Hematopoietic multipotent progenitor cell treated with erythropoietin and hydrocortisone succinate and interleukin-3 and kit ligand, for 8 days (in vitro differentiated cells): ENCODE data around the gene MLPH.

Experiments used
- DNase-seq: peaks from one replicate; pipeline ENCODE4 v3.0.0-alpha.2; 2015

The MLPH gene

DNA sequence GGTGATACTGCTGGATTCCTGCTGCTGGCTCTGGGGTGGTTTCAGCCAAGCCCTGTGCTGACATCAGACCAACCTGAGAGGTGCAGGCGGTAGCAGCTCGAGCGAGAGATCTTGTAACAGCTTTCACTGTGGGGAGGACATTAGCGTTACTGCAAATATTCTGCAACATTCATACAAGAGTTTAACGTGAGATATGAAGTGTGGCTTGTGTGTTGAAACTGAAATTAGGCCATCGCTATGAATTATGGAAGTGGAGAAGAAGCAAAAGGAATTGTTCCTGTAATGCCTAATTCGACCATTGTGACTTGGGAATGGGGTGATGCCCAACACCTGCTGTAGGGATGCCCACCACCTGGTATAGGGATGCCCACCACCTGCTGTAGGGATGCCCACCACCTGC, 6.5 kb upstream of the MLPH start:
- no peak for DNase-seq

- DNase-seq, result peak; percentile 67
Measured at GRCh38 chr2:237480988-237481525, 6.0 kb upstream of the MLPH start.

- peak; percentile 74 for DNase-seq
Measured at GRCh38 chr2:237482485-237482884, 4.6 kb upstream of the MLPH start.

DNA sequence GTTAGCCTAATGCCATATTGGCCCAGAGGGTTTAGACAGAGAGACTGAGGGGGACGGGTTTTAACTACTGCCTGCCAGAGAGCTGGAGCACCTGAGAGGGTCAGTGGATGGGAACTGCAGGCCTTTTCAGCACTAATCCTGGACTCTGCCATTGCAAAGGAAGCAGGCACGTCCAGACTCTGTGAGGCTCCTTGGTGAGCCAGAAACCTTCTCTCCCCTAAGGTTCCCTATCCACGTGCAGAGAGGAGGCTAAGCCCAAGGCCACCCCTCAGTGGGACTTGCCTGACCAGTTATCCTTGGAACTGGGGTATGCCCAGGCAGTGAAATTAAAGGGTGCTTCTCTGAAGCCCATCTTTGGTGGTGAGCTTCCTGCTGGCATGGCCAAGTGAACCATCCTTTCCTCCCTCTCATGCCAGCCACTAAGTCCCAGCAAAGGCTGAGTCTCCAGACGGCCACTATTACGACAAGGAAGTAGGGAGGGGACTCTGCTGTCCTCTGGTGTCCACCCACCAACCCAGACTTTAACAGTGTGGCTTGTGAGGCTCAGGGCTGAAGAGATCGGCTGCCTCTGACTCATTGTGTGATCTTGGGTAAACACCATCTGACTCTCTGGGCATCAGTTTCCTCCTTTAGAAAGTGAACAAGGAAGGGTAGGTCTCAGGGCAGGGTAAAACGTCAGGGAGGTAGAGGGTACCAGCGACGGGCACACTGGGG, 3.9 kb upstream of the MLPH start:
- DNase-seq, result no peak

GRCh38 chr2:237485304-237485703, 1.7 kb upstream of the MLPH start:
- no peak for DNase-seq

GRCh38 chr2:237485844-237486243, 1.2 kb upstream of the MLPH start:
- DNase-seq, result no peak

GRCh38 chr2:237486334-237486818, 675 bp upstream of the MLPH start:
- DNase-seq, result no peak

DNA sequence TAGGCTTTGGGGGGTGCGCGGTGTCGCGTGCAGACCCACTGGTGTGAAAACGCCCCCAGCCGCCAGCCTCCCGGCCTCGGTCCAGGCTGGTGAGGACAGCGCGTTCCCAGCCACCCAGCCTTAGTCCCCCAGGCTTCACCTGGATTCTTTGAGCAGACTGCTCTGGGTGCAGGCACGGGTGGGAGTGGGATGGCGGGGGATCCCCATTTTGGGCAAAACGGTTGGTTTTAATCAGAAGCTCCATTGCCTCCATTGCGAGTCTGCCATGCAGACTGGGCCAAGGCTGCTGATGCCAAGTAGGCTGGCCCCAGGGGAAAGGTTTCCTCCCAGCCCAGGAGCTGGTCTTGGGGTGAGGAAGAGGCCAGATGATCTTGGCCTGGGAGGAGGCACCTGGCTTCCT, 445 bp downstream of the MLPH start:
- DNase-seq, result no peak

DNA sequence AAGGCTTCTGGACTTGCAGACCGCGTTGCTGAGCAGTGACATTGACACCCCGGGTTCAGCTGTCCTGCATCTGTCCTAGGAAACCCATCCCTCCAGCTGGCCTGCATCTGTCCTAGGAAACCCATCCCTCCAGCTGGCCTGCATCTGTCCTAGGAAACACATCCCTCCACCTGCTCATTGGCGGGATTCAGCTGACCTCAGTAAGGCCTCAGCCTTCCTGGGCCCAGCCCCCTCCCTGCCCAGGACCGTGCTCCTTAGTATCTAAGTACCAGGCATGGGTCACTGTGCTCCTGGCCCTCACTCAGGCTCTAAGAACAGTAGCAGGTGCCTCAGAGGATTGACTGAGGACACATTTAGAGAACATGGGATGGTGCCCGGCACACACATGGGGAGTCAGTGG, 1.2 kb downstream of the MLPH start:
- no peak for DNase-seq

- DNase-seq, result no peak
Measured at GRCh38 chr2:237488901-237489860, 2.1 kb downstream of the MLPH start.

- no peak for DNase-seq
Measured at GRCh38 chr2:237490009-237490711, 3.1 kb downstream of the MLPH start.

DNA sequence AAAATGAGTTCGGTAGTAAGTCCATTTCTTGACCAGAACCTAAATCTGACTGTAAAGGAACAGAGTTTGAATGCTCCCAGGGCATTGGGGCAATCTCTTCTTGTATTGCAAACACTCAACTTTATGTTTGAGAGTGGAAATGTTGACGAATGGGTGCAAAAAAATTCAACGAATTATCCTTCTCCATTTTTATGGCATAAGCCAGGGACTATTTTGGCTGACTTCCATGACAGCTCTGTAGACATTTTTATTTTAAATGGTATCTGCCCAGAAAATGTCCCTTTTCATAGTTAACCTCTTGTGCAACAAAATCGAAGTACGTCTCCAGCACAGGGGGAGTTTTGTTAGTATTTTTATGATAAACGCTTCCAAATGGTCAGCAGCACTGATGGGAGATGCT, 3.7 kb downstream of the MLPH start:
- no peak for DNase-seq

DNA sequence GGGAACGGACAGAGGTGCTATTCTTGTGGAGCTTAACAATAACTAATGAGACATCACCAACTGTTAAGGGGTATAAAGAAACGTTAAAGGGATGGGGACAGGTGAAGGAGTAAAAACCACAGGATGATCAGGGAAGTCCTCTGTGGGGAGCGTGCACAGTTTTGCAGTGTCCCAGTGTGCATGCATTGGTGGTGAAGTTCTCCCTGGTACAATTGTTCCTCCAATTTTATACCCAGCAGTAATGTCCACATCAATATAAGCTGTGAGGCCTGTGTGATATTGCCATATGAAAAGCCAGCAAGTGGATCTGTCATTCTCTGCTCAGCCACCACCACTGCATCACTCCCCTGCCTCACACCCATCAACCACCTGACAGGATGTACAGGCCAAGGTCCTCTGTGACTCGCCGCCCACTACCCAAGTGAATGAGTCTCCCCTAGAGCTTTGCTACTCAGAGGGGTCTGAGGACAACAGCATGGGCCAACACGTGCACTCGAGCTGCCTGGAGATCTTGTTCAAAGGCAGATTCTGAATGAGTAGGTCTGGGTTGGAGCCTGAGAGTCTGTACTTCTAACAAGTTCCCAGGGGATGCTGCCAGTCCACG, 4.6 kb downstream of the MLPH start:
- DNase-seq, result no peak

- DNase-seq, result no peak
Measured at GRCh38 chr2:237492137-237492890, 5.3 kb downstream of the MLPH start.

DNA sequence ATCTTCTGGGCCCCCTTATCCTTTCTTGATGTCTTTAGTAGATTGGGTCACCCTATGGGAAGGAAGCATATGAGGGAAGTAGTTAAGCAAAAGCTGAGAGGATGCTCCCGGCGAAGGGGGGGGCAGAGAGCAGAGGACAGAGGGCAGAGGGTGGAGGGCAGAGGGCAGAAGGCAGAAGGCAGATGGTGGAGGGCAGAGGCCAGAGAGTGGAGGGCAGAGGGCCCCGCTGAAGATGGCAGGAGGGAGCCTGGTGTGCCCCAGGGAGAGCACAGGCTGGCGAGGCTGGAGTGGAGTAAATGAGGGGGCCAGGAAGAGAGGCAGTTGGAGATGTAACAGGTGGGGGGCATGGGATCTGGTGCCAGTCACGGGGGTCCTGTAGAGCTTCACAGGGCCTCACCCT, 7.0 kb downstream of the MLPH start:
- DNase-seq, result no peak

- DNase-seq, result no peak
Measured at GRCh38 chr2:237495521-237496117, 8.6 kb downstream of the MLPH start.

DNA sequence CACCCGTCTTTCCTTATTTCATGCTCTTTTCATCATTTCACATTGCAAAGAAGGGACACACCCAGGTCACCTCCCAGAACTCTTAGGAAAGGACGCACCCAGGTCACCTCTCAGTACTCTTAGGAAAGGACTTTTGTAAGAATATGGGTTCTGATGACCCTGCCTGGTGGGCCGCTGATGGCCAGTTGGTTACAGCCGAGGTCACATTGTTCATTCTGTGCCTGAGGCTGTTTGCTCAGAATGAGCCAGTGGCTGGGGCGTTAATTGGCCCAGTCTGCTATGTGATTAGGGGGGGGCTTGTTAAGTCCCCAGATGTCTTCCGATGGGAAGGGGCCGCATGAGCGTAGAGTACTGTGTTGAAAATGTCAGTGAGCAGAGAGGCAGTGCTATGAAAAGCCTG, 9.4 kb downstream of the MLPH start:
- DNase-seq, result no peak

GRCh38 chr2:237497009-237497837, 10.2 kb downstream of the MLPH start:
- no peak for DNase-seq

DNA sequence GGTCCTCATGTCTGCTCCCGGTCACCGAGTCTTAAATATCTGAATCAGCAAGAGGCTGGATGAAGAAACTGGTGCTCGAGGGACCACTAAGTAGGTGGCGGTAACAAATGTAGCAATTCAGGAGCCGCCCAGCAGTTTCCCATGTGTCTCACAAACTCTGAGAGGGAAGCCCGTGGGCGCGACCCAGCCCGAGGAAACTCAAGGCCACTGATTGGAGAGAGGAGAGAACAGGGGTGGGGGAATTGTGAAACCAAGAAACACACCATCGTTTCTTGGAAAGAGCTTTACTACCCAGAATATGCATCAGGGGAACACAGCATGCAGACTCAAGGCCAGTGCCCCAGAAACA, 10.8 kb downstream of the MLPH start:
- DNase-seq, result no peak

- DNase-seq, result no peak
Measured at GRCh38 chr2:237498341-237498740, 11.3 kb downstream of the MLPH start.
